Measurements from ENCODE around the gene NTM.

NTM gene

GRCh38 chr11:131534611-131535010 is 164.2 kb downstream of the NTM start:
- Histone ChIP-seq H3K27ac (no peak overlapping the region), H3K4me3 (no peak overlapping the region)

GRCh38 chr11:131536159-131536558 is 165.7 kb downstream of the NTM start:
- Histone ChIP-seq H3K4me3 (no peak overlapping the region), H3K27ac (no peak overlapping the region)

DNA sequence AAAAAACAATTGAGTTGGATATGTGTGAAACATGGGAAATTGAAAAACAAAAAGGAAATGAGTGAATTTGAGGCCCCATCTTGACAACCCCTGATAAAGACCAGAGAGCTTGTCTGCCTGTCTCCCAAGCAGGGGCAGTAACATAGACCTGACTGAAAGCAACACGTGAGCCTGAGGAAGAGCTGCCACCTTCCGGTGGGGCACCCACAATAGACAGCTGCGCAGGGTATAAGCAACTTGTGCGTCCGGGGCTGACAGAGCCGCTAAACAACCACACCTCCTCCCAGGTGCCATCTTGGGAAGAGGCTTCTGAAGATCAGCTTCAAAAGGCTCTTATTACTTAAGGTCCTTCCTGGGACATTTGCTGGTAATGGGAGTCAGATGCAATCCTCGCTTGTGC is 166.8 kb downstream of the NTM start:
- Histone ChIP-seq H3K27ac (no peak overlapping the region), H3K4me3 (no peak overlapping the region)

GRCh38 chr11:131537748-131538147 is 167.3 kb downstream of the NTM start:
- no peak overlapping the region for H3K4me3 ChIP-seq
- H3K27ac ChIP-seq = no peak overlapping the region

DNA sequence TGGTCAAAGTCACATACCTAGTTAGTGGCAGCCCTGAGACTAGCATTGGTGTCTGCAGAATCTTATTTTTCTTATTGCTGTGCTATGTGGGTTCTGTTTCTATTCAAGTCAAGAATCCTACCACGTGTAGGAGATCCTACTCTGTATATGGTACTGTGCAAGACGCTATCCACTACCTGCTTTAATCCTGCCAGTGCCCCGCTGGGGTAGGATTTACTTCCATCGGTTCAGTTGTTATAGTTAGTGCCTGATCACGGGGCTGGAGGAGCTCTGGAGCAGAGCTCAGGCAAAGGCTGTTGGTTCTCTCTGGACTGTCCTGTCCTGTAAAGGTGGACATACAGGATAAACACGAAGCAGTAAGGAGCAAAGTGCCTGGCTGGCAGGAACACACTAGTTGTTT is 167.9 kb downstream of the NTM start:
- no peak overlapping the region for H3K4me3 ChIP-seq

DNA sequence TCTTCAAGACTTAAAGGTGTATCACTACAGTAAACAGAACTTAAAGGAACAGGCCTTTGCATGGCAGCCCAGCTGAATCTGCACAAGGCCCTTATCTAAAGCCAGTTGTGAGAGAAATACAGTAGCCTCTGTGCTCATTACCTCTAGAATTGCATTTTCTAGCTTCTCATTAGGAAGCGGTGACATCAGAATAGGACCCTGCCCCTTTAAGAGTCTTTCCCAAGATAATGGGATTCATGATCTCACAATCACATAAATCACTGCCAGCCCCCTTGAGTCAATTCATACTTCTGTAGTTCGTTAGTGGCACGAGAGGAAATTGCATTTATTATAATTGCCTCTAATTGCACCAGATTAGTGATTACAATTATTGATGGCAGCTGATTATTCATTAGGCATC is 170.3 kb downstream of the NTM start:
- no peak overlapping the region for H3K27ac ChIP-seq
- no peak overlapping the region for H3K4me3 ChIP-seq

More for the DNA sequence above, 167.9 kb downstream of the NTM start:
- H3K27ac ChIP-seq = no peak overlapping the region

DNA sequence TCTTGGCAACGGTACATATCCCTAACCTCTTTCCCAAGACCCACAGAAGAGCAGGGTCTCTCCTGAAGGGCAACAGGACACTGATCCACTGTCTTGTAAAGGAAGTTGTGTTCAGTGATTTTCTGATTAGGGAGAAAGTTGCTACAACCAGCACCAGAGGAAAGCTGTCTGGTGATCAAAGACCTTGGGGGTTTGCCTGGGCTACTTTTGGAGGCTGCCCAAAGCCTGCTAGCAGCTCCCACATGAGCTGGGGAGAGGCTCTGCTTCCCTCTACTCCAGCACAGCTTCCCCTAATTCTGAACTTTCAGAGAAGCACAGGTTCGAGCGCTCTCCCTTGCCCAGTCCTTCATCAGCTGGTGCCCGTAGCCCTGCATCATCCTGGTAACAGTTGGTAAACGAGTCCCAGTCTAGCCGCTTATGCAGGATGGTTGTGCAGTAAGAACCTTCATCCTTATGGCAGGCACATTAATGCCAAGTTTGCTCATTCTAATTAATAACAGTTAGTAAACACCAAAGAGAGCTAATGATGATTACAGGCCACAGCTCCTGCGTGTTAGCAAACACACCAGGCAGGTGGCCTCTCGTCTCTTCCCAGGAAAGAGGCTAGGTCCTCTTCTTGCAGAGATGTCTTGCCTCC is 173.1 kb downstream of the NTM start:
- no peak overlapping the region for H3K27ac ChIP-seq

DNA sequence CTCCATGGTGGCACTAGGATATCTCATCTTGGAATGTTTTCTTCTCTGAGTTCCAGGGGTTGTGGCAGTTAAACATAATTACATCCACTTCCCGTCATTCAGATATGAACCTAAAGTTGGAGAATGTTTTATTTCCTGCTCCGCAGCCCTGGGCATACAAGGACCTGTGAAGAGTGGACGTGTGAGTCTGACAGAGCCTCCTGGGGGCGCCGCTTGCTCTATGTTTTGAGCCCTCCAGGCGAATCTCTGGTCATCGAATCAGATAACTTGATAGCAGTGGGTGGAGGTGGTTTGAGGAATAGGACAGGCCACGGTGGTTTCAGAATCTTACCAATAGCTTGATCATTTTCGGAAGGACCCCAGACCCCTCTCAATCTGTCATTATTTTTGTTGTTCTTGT is 174.2 kb downstream of the NTM start:
- no peak overlapping the region for H3K4me3 ChIP-seq
- no peak overlapping the region for H3K27ac ChIP-seq

More for the DNA sequence above, 173.1 kb downstream of the NTM start:
- no peak overlapping the region for H3K4me3 ChIP-seq

DNA sequence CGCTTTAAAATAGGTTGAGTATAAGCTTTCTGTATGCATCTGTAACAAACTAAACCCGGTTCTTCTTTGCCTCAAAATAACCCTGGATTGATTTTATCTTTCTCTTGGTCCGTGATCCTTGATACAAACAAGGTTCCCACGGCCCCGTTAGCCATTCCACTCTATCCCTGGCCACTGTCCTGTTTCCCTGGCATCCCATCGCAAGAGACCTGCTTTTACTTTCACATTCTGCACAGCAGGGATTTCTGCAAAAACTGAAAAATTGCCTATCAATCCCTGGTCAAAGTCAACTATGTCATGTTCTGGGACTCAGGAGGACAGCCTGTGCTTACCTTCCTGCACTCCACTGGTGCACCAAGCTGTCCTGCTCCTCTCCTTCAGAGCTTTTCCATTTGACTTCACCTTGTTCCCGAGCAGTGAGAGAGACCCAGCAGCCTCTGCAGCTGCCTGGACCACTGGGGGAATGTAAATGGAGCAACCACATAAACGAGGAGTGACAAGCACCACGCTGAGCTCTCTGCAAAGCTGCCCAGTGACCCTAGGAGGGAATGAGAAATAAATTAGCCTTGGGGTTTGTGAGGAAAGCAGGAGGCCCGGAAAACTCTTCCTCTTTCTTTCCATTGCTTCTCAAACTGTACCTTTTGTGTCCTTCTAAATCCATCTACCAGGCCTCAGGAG is 175.9 kb downstream of the NTM start:
- no peak overlapping the region for H3K4me3 ChIP-seq
- no peak overlapping the region for H3K27ac ChIP-seq

GRCh38 chr11:131549099-131549498 is 178.7 kb downstream of the NTM start:
- Histone ChIP-seq H3K27ac (no peak overlapping the region), H3K4me3 (no peak overlapping the region)

GRCh38 chr11:131549770-131550169 is 179.4 kb downstream of the NTM start:
- no peak overlapping the region for H3K4me3 ChIP-seq
- no peak overlapping the region for H3K27ac ChIP-seq

- H3K27ac ChIP-seq = no peak overlapping the region
- H3K4me3 ChIP-seq = no peak overlapping the region
Observed at GRCh38 chr11:131560287-131560686, 189.9 kb downstream of the NTM start.

DNA sequence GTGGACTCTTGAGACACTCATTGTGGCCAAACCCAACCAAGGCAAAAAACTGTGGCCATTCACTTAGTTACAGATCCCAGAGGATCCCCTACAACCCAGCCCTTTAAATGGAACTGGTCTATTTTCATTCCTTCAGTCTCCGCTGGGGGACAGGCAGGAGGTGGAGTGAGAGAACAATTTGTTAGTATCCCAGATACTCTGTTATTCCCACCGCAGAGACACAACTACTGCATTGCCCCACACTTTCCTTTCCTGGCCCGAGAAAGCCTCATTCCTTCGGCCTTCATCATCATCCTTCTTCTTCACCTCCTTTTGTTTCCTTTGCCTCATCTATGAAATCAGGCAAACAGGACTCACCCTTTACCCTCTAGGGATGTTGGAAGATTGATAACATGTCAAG is 191.1 kb downstream of the NTM start:
- no peak overlapping the region for H3K27ac ChIP-seq

GRCh38 chr11:131561972-131562371 is 191.6 kb downstream of the NTM start:
- Histone ChIP-seq H3K4me3 (no peak overlapping the region), H3K27ac (no peak overlapping the region)

More for the DNA sequence above, 191.1 kb downstream of the NTM start:
- no peak overlapping the region for H3K4me3 ChIP-seq

- Histone ChIP-seq H3K27ac (no peak overlapping the region), H3K4me3 (no peak overlapping the region)
Observed at GRCh38 chr11:131568318-131568717, 197.9 kb downstream of the NTM start.

GRCh38 chr11:131571571-131571970 is 201.2 kb downstream of the NTM start:
- Histone ChIP-seq H3K27ac (no peak overlapping the region), H3K4me3 (no peak overlapping the region)

DNA sequence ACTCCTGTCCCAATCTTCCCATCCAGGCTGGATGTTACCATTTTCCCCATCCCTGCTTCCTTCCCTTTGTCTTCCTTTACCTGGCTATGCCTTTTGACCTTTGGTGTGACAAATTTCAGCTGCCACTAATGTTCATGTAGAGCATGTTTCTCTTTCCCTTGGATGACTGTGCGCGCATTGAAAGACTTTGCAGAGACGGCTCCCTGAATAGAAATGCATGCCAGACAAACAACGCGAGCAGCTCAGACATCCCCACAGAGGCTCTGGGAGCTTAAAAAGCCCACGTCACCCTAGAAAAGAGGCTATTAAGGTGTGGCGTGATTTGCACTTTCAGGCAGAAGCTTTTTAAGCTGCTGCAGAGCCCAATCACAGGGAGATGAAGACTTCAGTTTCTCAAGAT is 202.0 kb downstream of the NTM start:
- H3K4me3 ChIP-seq = no peak overlapping the region
- H3K27ac ChIP-seq = no peak overlapping the region

- no peak overlapping the region for H3K27ac ChIP-seq
- no peak overlapping the region for H3K4me3 ChIP-seq
Observed at GRCh38 chr11:131579932-131580387, 209.5 kb downstream of the NTM start.

DNA sequence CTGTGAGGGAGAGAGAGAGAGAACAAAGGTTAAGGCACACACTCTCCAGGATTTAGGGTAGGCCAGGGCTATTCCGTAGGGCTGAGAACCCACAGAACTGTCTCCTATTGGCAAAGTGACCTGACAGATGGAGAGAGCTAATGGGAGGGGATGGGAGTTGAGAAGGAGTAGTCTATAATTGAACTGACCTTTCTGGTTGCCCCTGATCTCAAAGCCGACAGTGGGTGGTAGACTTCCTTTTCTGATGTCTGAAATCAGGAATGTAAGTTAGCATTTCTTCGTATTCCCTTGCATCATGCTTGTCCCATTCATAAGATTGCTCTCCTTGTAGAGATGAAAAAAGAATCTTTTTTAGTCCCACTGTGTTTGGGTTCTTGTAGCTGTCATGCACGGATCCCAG is 210.1 kb downstream of the NTM start:
- H3K27ac ChIP-seq = no peak overlapping the region
- no peak overlapping the region for H3K4me3 ChIP-seq

- Histone ChIP-seq H3K4me3 (no peak overlapping the region), H3K27ac (no peak overlapping the region)
Observed at GRCh38 chr11:131581046-131581445, 210.6 kb downstream of the NTM start.

DNA sequence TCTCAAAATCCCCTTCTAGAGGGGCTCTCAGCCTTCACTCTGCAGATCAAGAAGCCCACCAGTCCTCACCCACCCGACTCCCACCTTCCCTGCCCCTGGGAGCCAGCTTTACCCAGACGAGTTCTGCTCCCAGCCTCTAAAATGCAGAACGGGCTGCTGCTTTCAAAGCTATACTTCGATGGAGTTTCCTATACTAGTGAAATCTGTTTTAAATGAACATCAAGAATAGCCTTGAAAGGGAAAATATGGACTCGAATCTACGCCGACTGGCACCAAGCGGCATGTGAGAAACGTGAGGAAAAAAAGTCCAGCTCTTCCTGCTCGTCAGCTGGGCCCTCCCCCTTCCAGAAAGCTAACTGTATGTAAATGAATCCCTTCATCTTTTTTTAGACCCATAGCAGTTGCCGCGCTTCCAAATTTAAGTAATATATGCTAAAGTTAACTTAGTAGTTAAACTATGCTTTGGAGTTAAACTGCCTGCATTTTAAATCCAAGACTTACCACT is 211.7 kb downstream of the NTM start:
- H3K27ac ChIP-seq = no peak overlapping the region
- no peak overlapping the region for H3K4me3 ChIP-seq

All from skin epidermis (tissue), 12 donors.